Measurements from ENCODE around the gene SLCO2A1. TPM values are rescaled to one million over a fixed set of nuclear protein-coding genes. Genes with fewer than 3 reads are reported as not detected.
A peak's percentile ranks its signal among the peaks of the same experiment; 100 is the strongest.

Gene SLCO2A1
- total RNA-seq, 1 donor from 2014 or later = 18.0 TPM

- peak; percentile 48 for TF ChIP-seq CTCF (IDR thresholded peaks at IDR 0.05; ENCODE audit: borderline replicate concordance)
- Histone ChIP-seq H3K36me3 (no peaks in the 10 kb centered on the region), H3K27ac (replicated peaks) (no peak overlapping the region), H3K27me3 (ENCODE audit: low read depth) (peaks cover 5% of the 10 kb centered on the region), H3K9me3 (replicated peaks) (no peaks in the 10 kb centered on the region), H3K4me3 (no peak overlapping the region), H3K4me1 (peaks cover 25% of the 10 kb centered on the region)
- no peak for DNase-seq
- intact Hi-C loops (cut with micrococcal nuclease) = loop anchor here (10.0 kb wide), 1 partner anchor 106 kb away; no protein-coding TSS in a partner anchor
These were observed 90.8 kb downstream of the SLCO2A1 start for GRCh38 chr3:133938770-133939462.

GRCh38 chr3:133937756-133938601 lies 91.7 kb downstream of the SLCO2A1 start:
- Histone ChIP-seq H3K4me1 (peaks cover 17% of the 10 kb centered on the region), H3K36me3 (no peaks in the 10 kb centered on the region), H3K9me3 (replicated peaks) (no peaks in the 10 kb centered on the region), H3K4me3 (no peak overlapping the region), H3K27me3 (ENCODE audit: low read depth) (peaks cover 5% of the 10 kb centered on the region), H3K27ac (replicated peaks) (no peak overlapping the region)
- TF ChIP-seq CTCF (IDR thresholded peaks at IDR 0.05; ENCODE audit: borderline replicate concordance) = no peak
- intact Hi-C loops (cut with micrococcal nuclease) = loop anchor here (10.0 kb wide), 1 partner anchor 107 kb away; no protein-coding TSS in a partner anchor
- no peak for DNase-seq

GRCh38 chr3:133937061-133937686 lies 92.6 kb downstream of the SLCO2A1 start:
- H3K36me3 ChIP-seq = no peaks in the 10 kb centered on the region
- intact Hi-C loops (cut with micrococcal nuclease) = loop anchor here (10.0 kb wide), 1 partner anchor 108 kb away; no protein-coding TSS in a partner anchor
- no peak for DNase-seq
- no peak overlapping the region for H3K27ac ChIP-seq (replicated peaks)
- no peak for TF ChIP-seq CTCF (IDR thresholded peaks at IDR 0.05; ENCODE audit: borderline replicate concordance)
- peaks cover 5% of the 10 kb centered on the region for H3K27me3 ChIP-seq (ENCODE audit: low read depth)
- H3K9me3 ChIP-seq (replicated peaks) = no peaks in the 10 kb centered on the region
- H3K4me3 ChIP-seq = no peak overlapping the region
- peaks cover 15% of the 10 kb centered on the region for H3K4me1 ChIP-seq

- H3K36me3 ChIP-seq = no peaks in the 10 kb centered on the region
- H3K27ac ChIP-seq (replicated peaks) = no peak overlapping the region
- H3K27me3 ChIP-seq (ENCODE audit: low read depth) = peaks cover 5% of the 10 kb centered on the region
- intact Hi-C loops (cut with micrococcal nuclease) = loop anchor here (10.0 kb wide), 1 partner anchor 109 kb away; no protein-coding TSS in a partner anchor
- peaks cover 15% of the 10 kb centered on the region for H3K4me1 ChIP-seq
- no peaks in the 10 kb centered on the region for H3K9me3 ChIP-seq (replicated peaks)
- DNase-seq = no peak
- no peak for TF ChIP-seq CTCF (IDR thresholded peaks at IDR 0.05; ENCODE audit: borderline replicate concordance)
- no peak overlapping the region for H3K4me3 ChIP-seq
These were observed 93.6 kb downstream of the SLCO2A1 start for GRCh38 chr3:133935843-133936769.

Measured in left ventricle myocardium inferior (tissue), 1 donor.